LNCaP clone FGC (cell line): ENCODE results near the gene FRMD4A.

ENCODE experiments used
- DNase-seq: peaks from one replicate; pipeline ENCODE4 v3.0.0-alpha.2; 2011; ENCODE audit warnings: low read depth
- H3K4me3 ChIP-seq: 2 replicates; pipeline ENCODE4 v1.5.1; 2011; ENCODE audit warnings: mild to moderate bottlenecking, low read depth, low read length, control low read depth
- CTCF ChIP-seq: IDR thresholded peaks from 2 replicates; pipeline ENCODE4 v1.5.1; 2012; ENCODE audit warnings: mild to moderate bottlenecking; ENCODE audit not compliant: control insufficient read depth, insufficient read depth; ENCODE audit errors: extremely low read depth

FRMD4A gene

GRCh38 chr10:13961853-13962252 lies 368.9 kb downstream of the FRMD4A start:
- no peak overlapping the region for H3K4me3 ChIP-seq
- DNase-seq: no peak
- TF ChIP-seq CTCF: no peak

GRCh38 chr10:13961097-13961496 lies 369.6 kb downstream of the FRMD4A start:
- TF ChIP-seq CTCF: no peak
- no peak for DNase-seq

GRCh38 chr10:13960603-13961002 lies 370.1 kb downstream of the FRMD4A start:
- no peak overlapping the region for H3K4me3 ChIP-seq
- DNase-seq: no peak
- no peak for TF ChIP-seq CTCF

More at GRCh38 chr10:13961097-13961496, 369.6 kb downstream of the FRMD4A start:
- H3K4me3 ChIP-seq: no peak overlapping the region

- no peak for TF ChIP-seq CTCF
Measured at GRCh38 chr10:13959443-13960359, 371.0 kb downstream of the FRMD4A start.

GRCh38 chr10:13957856-13958255 lies 372.9 kb downstream of the FRMD4A start:
- DNase-seq: no peak
- no peak for TF ChIP-seq CTCF
- H3K4me3 ChIP-seq: no peak overlapping the region

More at GRCh38 chr10:13959443-13960359, 371.0 kb downstream of the FRMD4A start:
- DNase-seq: no peak
- H3K4me3 ChIP-seq: no peak overlapping the region

- TF ChIP-seq CTCF: peak; percentile 6; the same call in 1 of the 2 replicates
- no peak for DNase-seq
- H3K4me3 ChIP-seq: no peak overlapping the region
Measured at GRCh38 chr10:13956826-13957225, 373.9 kb downstream of the FRMD4A start.
